HUES6 (cell line): ENCODE results near the gene IQGAP2.

Experiments used
- H3K27ac ChIP-seq: 2 replicates; pipeline ENCODE4 v1.7.0; 2013; ENCODE audit warnings: low read depth, mild to moderate bottlenecking, low read length, inconsistent platforms
- H3K27me3 ChIP-seq: 2 replicates; pipeline ENCODE4 v1.6.1; 2013; ENCODE audit warnings: low read length; ENCODE audit not compliant: control insufficient read depth, insufficient read depth
- H3K36me3 ChIP-seq: 2 replicates; pipeline ENCODE4 v1.6.1; 2013; ENCODE audit warnings: low read length; ENCODE audit not compliant: control insufficient read depth, insufficient read depth
- H3K4me1 ChIP-seq: 2 replicates; pipeline ENCODE4 v1.6.1; 2013; ENCODE audit warnings: low read length; ENCODE audit not compliant: control insufficient read depth, insufficient read depth
- H3K4me3 ChIP-seq: 2 replicates; pipeline ENCODE4 v1.5.1; 2013; ENCODE audit warnings: low read depth, low read length
- H3K9ac ChIP-seq: one replicate; pipeline ENCODE4 v1.6.1; 2013; ENCODE audit warnings: mild to moderate bottlenecking, low read length
- H3K9me3 ChIP-seq: 2 replicates; pipeline ENCODE4 v1.6.1; 2013; ENCODE audit warnings: low read depth, low read length; ENCODE audit not compliant: control insufficient read depth, insufficient read depth

IQGAP2 gene

GRCh38 chr5:76402251-76402885 is 717 bp upstream of the IQGAP2 start:
- peak overlapping the region; percentile 55; the same call in 1 of the 2 replicates for H3K27ac ChIP-seq
- H3K4me3 ChIP-seq, result peak overlapping the region; percentile 93
- H3K9me3 ChIP-seq, result no peaks in the 10 kb centered on the region
- H3K4me1 ChIP-seq, result peaks cover 36% of the 10 kb centered on the region
- H3K27me3 ChIP-seq, result 0 out of 2 replicates have a peak, but pooled peaks cover 3% of the 10 kb centered on the region
- peak overlapping the region; percentile 68 for H3K9ac ChIP-seq
- H3K36me3 ChIP-seq, result no peaks in the 10 kb centered on the region

GRCh38 chr5:76403766-76404222 is 709 bp downstream of the IQGAP2 start:
- H3K27ac ChIP-seq, result peak overlapping the region; percentile 55; the same call in 1 of the 2 replicates
- H3K4me3 ChIP-seq, result peak overlapping the region; percentile 93
- 0 out of 2 replicates have a peak, but pooled peaks cover 3% of the 10 kb centered on the region for H3K27me3 ChIP-seq
- peaks cover 36% of the 10 kb centered on the region for H3K4me1 ChIP-seq
- no peaks in the 10 kb centered on the region for H3K9me3 ChIP-seq
- no peaks in the 10 kb centered on the region for H3K36me3 ChIP-seq
- H3K9ac ChIP-seq, result peak overlapping the region; percentile 68

GRCh38 chr5:76404223-76405211 is 1.4 kb downstream of the IQGAP2 start:
- H3K36me3 ChIP-seq, result no peaks in the 10 kb centered on the region
- H3K4me1 ChIP-seq, result peaks cover 36% of the 10 kb centered on the region
- no peaks in the 10 kb centered on the region for H3K9me3 ChIP-seq
- no peak overlapping the region for H3K27ac ChIP-seq
- 0 out of 2 replicates have a peak, but pooled peaks cover 3% of the 10 kb centered on the region for H3K27me3 ChIP-seq
- peak overlapping the region; percentile 52 for H3K9ac ChIP-seq
- peak overlapping the region; percentile 93 for H3K4me3 ChIP-seq

- no peak overlapping the region for H3K4me3 ChIP-seq
- H3K9ac ChIP-seq, result no peak overlapping the region
- H3K27ac ChIP-seq, result no peak overlapping the region
- 0 out of 2 replicates have a peak, but pooled peaks cover 3% of the 10 kb centered on the region for H3K27me3 ChIP-seq
- no peaks in the 10 kb centered on the region for H3K9me3 ChIP-seq
- no peaks in the 10 kb centered on the region for H3K36me3 ChIP-seq
- peaks cover 36% of the 10 kb centered on the region for H3K4me1 ChIP-seq
These were observed 2.9 kb downstream of the IQGAP2 start for GRCh38 chr5:76406014-76406413.

- Histone ChIP-seq H3K27ac (no peak overlapping the region), H3K4me1 (peaks cover 35% of the 10 kb centered on the region), H3K4me3 (no peak overlapping the region), H3K9me3 (no peaks in the 10 kb centered on the region), H3K36me3 (no peaks in the 10 kb centered on the region), H3K27me3 (0 out of 2 replicates have a peak, but pooled peaks cover 3% of the 10 kb centered on the region), H3K9ac (no peak overlapping the region)
These were observed 3.6 kb downstream of the IQGAP2 start for GRCh38 chr5:76406673-76407072.

GRCh38 chr5:76408104-76408654 is 5.1 kb downstream of the IQGAP2 start:
- no peak overlapping the region for H3K9ac ChIP-seq
- no peak overlapping the region for H3K4me3 ChIP-seq
- no peak overlapping the region for H3K27ac ChIP-seq
- H3K4me1 ChIP-seq, result peaks cover 32% of the 10 kb centered on the region
- no peaks in the 10 kb centered on the region for H3K36me3 ChIP-seq
- H3K27me3 ChIP-seq, result 0 out of 2 replicates have a peak, but pooled peaks cover 3% of the 10 kb centered on the region
- no peaks in the 10 kb centered on the region for H3K9me3 ChIP-seq

- no peak overlapping the region for H3K4me3 ChIP-seq
These were observed 9.4 kb downstream of the IQGAP2 start for GRCh38 chr5:76412511-76412910.

GRCh38 chr5:76413746-76414145 is 10.7 kb downstream of the IQGAP2 start:
- Histone ChIP-seq H3K27me3 (no peaks in the 10 kb centered on the region), H3K4me1 (peaks cover 7% of the 10 kb centered on the region), H3K4me3 (no peak overlapping the region), H3K9ac (no peak overlapping the region), H3K27ac (no peak overlapping the region), H3K9me3 (no peaks in the 10 kb centered on the region), H3K36me3 (no peaks in the 10 kb centered on the region)

More at GRCh38 chr5:76412511-76412910, 9.4 kb downstream of the IQGAP2 start:
- no peaks in the 10 kb centered on the region for H3K27me3 ChIP-seq
- no peak overlapping the region for H3K9ac ChIP-seq
- H3K27ac ChIP-seq, result no peak overlapping the region
- H3K9me3 ChIP-seq, result no peaks in the 10 kb centered on the region
- H3K4me1 ChIP-seq, result peaks cover 7% of the 10 kb centered on the region
- no peaks in the 10 kb centered on the region for H3K36me3 ChIP-seq

- Histone ChIP-seq H3K4me1 (peaks cover 7% of the 10 kb centered on the region), H3K27me3 (no peaks in the 10 kb centered on the region), H3K36me3 (no peaks in the 10 kb centered on the region), H3K9ac (no peak overlapping the region), H3K4me3 (no peak overlapping the region), H3K9me3 (no peaks in the 10 kb centered on the region), H3K27ac (no peak overlapping the region)
These were observed 11.7 kb downstream of the IQGAP2 start for GRCh38 chr5:76414788-76415187.

- Histone ChIP-seq H3K4me1 (peaks cover 7% of the 10 kb centered on the region), H3K4me3 (no peak overlapping the region), H3K27me3 (no peaks in the 10 kb centered on the region), H3K36me3 (no peaks in the 10 kb centered on the region), H3K9ac (no peak overlapping the region), H3K9me3 (no peaks in the 10 kb centered on the region), H3K27ac (no peak overlapping the region)
These were observed 12.8 kb downstream of the IQGAP2 start for GRCh38 chr5:76415855-76416254.
